HepG2 (cell line): ENCODE measurements around the gene EPN2. TPM values are rescaled to one million over a fixed set of nuclear protein-coding genes. Genes with fewer than 3 reads are reported as not detected.
A peak's percentile ranks its signal among the peaks of the same experiment; 100 is the strongest.

Experiments used
- ATF7-NPFF ChIP-seq: sonication (generic); formaldehyde crosslinking; IDR thresholded peaks from 2 replicates; pipeline ENCODE4 v1.8.1; 2023; ENCODE audit warnings: mild to moderate bottlenecking, low read depth, missing genetic modification reagents, moderate library complexity
- DZIP1 ChIP-seq: sonication (generic); formaldehyde crosslinking; IDR thresholded peaks from 2 replicates; pipeline ENCODE4 v1.5.0; 2020; ENCODE audit warnings: mild to moderate bottlenecking, missing genetic modification reagents
- LBX2 ChIP-seq: sonication (generic); formaldehyde crosslinking; IDR thresholded peaks from 2 replicates; pipeline ENCODE4 v1.5.0; 2020; ENCODE audit warnings: missing genetic modification reagents, mild to moderate bottlenecking, borderline replicate concordance
- MTA1 ChIP-seq: sonication (generic); formaldehyde crosslinking; IDR thresholded peaks from 2 replicates; pipeline ENCODE4 v1.4.0; 2020; ENCODE audit warnings: missing genetic modification reagents, mild to moderate bottlenecking, borderline replicate concordance
- RBM22 ChIP-seq: fragments of 200-400 bp; formaldehyde crosslinking; optimal IDR thresholded peaks from 2 replicates; pipeline ENCODE3; 2017; ENCODE audit warnings: mild to moderate bottlenecking, low read length, moderate library complexity
- SMAD9 ChIP-seq: sonication (generic); formaldehyde crosslinking; IDR thresholded peaks from 2 replicates; pipeline ENCODE4 v1.5.1; 2020; ENCODE audit warnings: mild to moderate bottlenecking, missing genetic modification reagents
- SRSF9 ChIP-seq: fragments of 200-400 bp; formaldehyde crosslinking; IDR thresholded peaks from 2 replicates; pipeline ENCODE4 v1.6.1; 2018; ENCODE audit warnings: borderline replicate concordance, mild to moderate bottlenecking, low read depth, low read length; ENCODE audit not compliant: insufficient read depth, poor library complexity, severe bottlenecking
- TBL1XR1 ChIP-seq: fragments of 150-350 bp; IDR thresholded peaks from 2 replicates; pipeline ENCODE4 v1.6.1; 2014; ENCODE audit warnings: borderline replicate concordance, low read length; ENCODE audit not compliant: partially characterized antibody
- TRIM22 ChIP-seq: fragments of 450-650 bp; IDR thresholded peaks from 2 replicates; pipeline ENCODE4 v1.6.1; 2017
- ZBTB1 ChIP-seq: sonication (generic); formaldehyde crosslinking; IDR thresholded peaks from 2 replicates; pipeline ENCODE4 v1.4.0; 2020; ENCODE audit warnings: missing genetic modification reagents, borderline replicate concordance
- ZNF331 ChIP-seq: sonication (generic); formaldehyde crosslinking; IDR thresholded peaks from 2 replicates; pipeline ENCODE4 v1.4.0; 2020; ENCODE audit warnings: missing genetic modification reagents
- ZNF33A ChIP-seq: sonication (generic); formaldehyde crosslinking; IDR thresholded peaks from 2 replicates; pipeline ENCODE4 v1.5.1; 2020; ENCODE audit warnings: missing genetic modification reagents, mild to moderate bottlenecking, moderate library complexity, borderline replicate concordance
- ZNF367 ChIP-seq: sonication (generic); formaldehyde crosslinking; IDR thresholded peaks from 2 replicates; pipeline ENCODE4 v1.4.0; 2020; ENCODE audit warnings: missing genetic modification reagents, borderline replicate concordance
- ZNF441 ChIP-seq: sonication (generic); formaldehyde crosslinking; IDR thresholded peaks from 2 replicates; pipeline ENCODE4 v1.7.0; 2021; ENCODE audit warnings: missing genetic modification reagents, borderline replicate concordance
- ZNF451 ChIP-seq: sonication (generic); formaldehyde crosslinking; IDR thresholded peaks from 2 replicates; pipeline ENCODE4 v1.5.0; 2020; ENCODE audit warnings: mild to moderate bottlenecking, missing genetic modification reagents
- ZNF512B ChIP-seq: sonication (generic); formaldehyde crosslinking; IDR thresholded peaks from 2 replicates; pipeline ENCODE4 v1.5.1; 2020; ENCODE audit warnings: missing genetic modification reagents, mild to moderate bottlenecking, borderline replicate concordance
- ZNF550 ChIP-seq: sonication (generic); formaldehyde crosslinking; IDR thresholded peaks from 2 replicates; pipeline ENCODE4 v1.4.0; 2020; ENCODE audit warnings: mild to moderate bottlenecking, missing genetic modification reagents, borderline replicate concordance
- ZNF720 ChIP-seq: sonication (generic); formaldehyde crosslinking; IDR thresholded peaks from 2 replicates; pipeline ENCODE4 v1.4.0; 2020; ENCODE audit warnings: missing genetic modification reagents
- ZNF83 ChIP-seq: sonication (generic); formaldehyde crosslinking; IDR thresholded peaks from 2 replicates; pipeline ENCODE4 v1.4.0; 2020; ENCODE audit warnings: missing genetic modification reagents, mild to moderate bottlenecking, borderline replicate concordance
- polyA plus RNA-seq, 8 experiments: library from polyadenylated mRNA; depleted of rRNA in 3 of 8; stranded (reverse) in 7 of 8; unstranded in 1 of 8; fragments of >200 nt; fragmentation: Illumina TruSeq in 4 of 8; extraction: Trizol in 4 of 8; gene quantifications; 2 replicates each; pipeline versions ENCODE4 v1.2.1 to v1.2.3, GENCODE V29; 2011 to 2016; ENCODE audit warnings: low read depth in 4 of 8, missing spikeins in 1 of 8, mixed read lengths in 1 of 8; ENCODE audit not compliant: insufficient read depth in 1 of 8
- total RNA-seq, 5 experiments: library from RNA; depleted of rRNA; stranded (reverse); fragments of >200 nt; fragmentation: Illumina TruSeq; extraction: Trizol; gene quantifications; 2 replicates each; pipeline ENCODE4 v1.2.3, GENCODE V29; 2016; ENCODE audit warnings: low read depth in 1 of 5

EPN2 gene
- total and polyA plus RNA-seq, 2 of the 13 experiments (the other 11 are each of a cell fraction or from before 2014, with no cell fraction given) = 7.8 to 19.2 TPM

GRCh38 chr17:19336938-19337711, 100.0 kb downstream of the EPN2 start (continued):
- TF ChIP-seq ATF7-NPFF (CRISPR knock-in tag) (peak; percentile 75; the same call in 1 of the 2 replicates), ZNF512B (CRISPR knock-in tag) (no peak), TBL1XR1 (no peak), ZNF83 (0 out of 2 replicates have a peak, but pooled peaks have one; percentile 55), TRIM22 (no peak), ZNF720 (CRISPR knock-in tag) (peak; percentile 69; the same call in 1 of the 2 replicates), DZIP1 (CRISPR knock-in tag) (no peak), LBX2 (CRISPR knock-in tag) (peak; percentile 89; the same call in 1 of the 2 replicates), ZNF451 (peak; percentile 96), SRSF9 (no peak), ZNF367 (CRISPR knock-in tag) (no peak), ZNF441 (CRISPR knock-in tag) (peak; percentile 82; the same call in 1 of the 2 replicates), RBM22 (no peak), MTA1 (CRISPR knock-in tag) (no peak; the same call in 1 of the 2 replicates), ZNF331 (peak; percentile 87), ZNF33A (CRISPR knock-in tag) (no peak), ZNF550 (CRISPR knock-in tag) (no peak), SMAD9 (CRISPR knock-in tag) (0 out of 2 replicates have a peak, but pooled peaks have one; percentile 75), ZBTB1 (no peak)
